Activated T-cell treated with anti-CD3 and anti-CD28 coated beads, Interleukin-2, amount 50 U/mL, for 4 hours (primary cell): ENCODE results near the gene GRK1. TPM values are rescaled to one million over a fixed set of nuclear protein-coding genes. Genes with fewer than 3 reads are reported as not detected.
"Not testable (repeated sequence)": the region's sequence is repeated elsewhere in the genome, so short reads cannot be mapped to it uniquely, and the experiment has no call there.

Experiments used
- ATAC-seq, 2 donors: fragments of 200-7000 bp; cut with Tn5 transposase; one replicate each; pipeline ENCODE4 v1.10.0; 2021
- DNase-seq: peaks from one replicate; pipeline ENCODE4 v3.0.0-alpha.2; 2020
- H3K27me3 Mint-ChIP-seq: one replicate; pipeline ENCODE4 v1.8.0; 2021; ENCODE audit warnings: low read depth, mixed read lengths
- H3K36me3 Mint-ChIP-seq: one replicate; pipeline ENCODE4 v1.8.0; 2022; ENCODE audit warnings: mixed read lengths; ENCODE audit not compliant: insufficient read depth
- H3K4me1 Mint-ChIP-seq: one replicate; pipeline ENCODE4 v1.8.0; 2021; ENCODE audit warnings: low read depth, mixed read lengths
- H3K4me3 Mint-ChIP-seq: one replicate; pipeline ENCODE4 v1.8.0; 2021; ENCODE audit warnings: mild to moderate bottlenecking, moderate library complexity, mixed read lengths
- H3K9me3 Mint-ChIP-seq: one replicate; pipeline ENCODE4 v1.8.0; 2021; ENCODE audit warnings: mixed read lengths
- total RNA-seq, 3 donors: library from RNA; stranded (reverse); gene quantifications; one replicate each; pipeline ENCODE4 v1.2.1, GENCODE V29; 2021

The GRK1 gene
- total RNA-seq, 3 donors from 2014 or later: 0.05 TPM; not detected in 2

DNA sequence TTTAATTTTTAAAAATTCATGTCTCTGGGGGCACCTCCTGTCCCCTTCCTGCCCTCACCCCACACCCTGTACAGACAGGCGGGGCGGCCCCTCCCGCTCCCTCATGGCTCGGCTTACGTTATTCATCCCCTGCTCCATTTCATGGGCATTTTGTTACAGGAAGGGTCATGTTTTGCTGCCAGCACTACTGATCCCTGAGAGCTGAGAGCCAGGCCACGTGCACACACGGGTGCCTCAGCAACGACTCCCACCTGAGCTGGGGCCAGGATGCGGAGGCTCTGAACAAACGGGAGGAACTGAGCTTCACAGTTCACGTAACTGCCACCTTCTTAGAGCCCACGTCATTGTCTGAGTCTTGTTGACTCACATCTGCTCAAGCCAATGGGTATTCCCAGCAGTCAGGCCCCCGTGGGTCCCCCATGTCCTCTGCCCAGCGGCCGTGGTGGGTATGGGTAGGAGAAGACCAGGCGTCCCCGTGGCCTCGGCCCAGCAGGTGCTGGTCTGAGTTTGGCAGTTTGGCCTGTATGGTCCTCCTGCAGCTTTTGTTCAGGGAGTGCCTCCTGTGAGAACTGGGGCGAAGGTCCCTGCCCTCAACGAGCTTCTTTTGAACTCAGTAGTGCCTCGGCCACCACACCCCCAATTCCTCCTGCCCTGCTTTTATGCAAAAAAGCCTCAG is 75.6 kb downstream of the GRK1 start:
- H3K36me3 Mint-ChIP-seq: no peaks in the 10 kb centered on the region
- ATAC-seq: peak; percentile 55 to 57
- DNase-seq: no peak
- H3K4me1 Mint-ChIP-seq: peaks cover 25% of the 10 kb centered on the region
- peak overlapping the region; percentile 38 for H3K4me3 Mint-ChIP-seq
- peaks cover 14% of the 10 kb centered on the region for H3K27me3 Mint-ChIP-seq
- H3K9me3 Mint-ChIP-seq: no peaks in the 10 kb centered on the region

DNA sequence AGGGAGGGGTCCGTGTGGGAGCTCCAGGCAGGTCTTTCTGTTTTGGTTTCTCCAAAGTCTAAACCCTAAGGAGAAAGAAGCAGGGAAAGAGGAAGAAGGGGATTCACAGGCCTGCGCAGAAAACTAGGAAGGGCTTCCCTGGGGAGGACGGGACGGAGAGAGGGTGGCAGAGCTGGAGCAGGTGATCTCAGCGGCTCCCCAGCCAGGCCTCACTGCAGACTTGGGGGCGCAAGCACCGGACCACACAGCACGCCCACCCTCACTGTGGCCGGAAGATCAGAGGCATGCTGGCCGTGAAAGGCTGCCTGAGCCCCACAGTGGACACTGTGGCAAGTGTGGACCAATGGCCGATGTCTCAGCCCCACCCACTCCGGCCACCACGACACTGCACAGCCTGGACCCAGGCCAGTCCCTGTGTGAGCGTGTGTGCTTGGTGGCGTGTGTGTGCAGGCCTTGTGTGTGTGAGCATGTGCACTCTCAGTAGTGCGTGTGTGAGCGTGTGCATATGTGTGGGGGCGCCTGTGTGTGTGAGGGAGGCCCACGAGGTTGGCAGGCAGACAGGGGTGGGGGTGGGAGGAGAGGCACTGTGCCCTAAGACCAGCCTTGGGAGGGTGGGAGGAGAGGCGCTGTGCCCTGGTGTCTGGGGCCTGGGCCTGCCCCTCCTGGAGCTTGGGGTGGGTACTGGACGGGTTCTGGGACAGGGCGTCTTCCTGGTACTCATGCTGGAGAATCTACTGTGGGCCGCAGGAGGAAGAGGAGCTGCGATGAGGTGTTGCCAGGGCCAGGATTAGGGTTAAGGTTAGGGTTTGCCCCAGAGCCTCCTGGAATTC is 76.6 kb downstream of the GRK1 start:
- H3K27me3 Mint-ChIP-seq: peaks cover 14% of the 10 kb centered on the region
- no peak for ATAC-seq
- no peak overlapping the region for H3K4me3 Mint-ChIP-seq
- peaks cover 25% of the 10 kb centered on the region for H3K4me1 Mint-ChIP-seq
- H3K36me3 Mint-ChIP-seq: no peaks in the 10 kb centered on the region
- H3K9me3 Mint-ChIP-seq: no peaks in the 10 kb centered on the region
- no peak for DNase-seq

DNA sequence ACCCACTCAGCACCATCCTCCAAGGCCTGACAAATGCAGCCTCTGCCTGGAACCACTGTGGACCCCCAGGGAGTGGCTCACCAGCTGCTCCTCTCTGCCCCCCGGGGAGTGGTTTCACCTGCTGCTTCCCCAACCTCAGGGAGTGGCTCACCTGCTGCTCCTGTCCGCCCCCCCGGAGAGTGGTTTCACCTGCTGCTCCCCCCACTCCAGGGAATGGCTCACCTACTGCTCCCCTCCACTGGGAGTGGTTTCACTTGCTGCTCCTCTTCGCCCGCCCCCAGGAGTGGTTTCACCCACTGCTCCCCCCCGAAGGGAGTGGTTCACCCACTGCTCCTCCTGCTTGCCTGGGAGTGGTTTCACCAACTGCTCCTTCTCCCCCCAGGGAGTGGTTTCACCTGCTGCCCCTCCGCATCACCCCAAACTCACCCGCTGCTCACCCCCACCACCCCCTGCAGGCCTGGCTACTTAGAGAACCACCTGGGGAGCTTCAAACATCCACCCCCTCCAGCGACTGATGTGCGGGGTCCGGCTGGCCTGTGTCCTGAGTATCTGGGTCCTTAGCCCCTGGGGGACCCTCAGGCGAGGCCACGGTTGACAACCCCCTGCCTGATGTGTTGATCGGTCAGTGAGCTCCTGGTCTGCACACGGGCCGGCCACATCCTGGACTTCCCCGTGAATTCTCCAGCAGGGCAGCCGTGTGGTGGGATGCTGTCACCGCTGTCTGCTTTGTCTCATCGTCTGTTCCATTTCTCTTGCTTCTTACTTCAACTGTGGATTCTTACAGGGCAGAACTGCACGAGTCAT is 77.4 kb downstream of the GRK1 start:
- Mint-ChIP-seq H3K36me3 (no peaks in the 10 kb centered on the region), H3K27me3 (peaks cover 12% of the 10 kb centered on the region), H3K4me3 (no peak overlapping the region), H3K4me1 (peaks cover 25% of the 10 kb centered on the region), H3K9me3 (no peaks in the 10 kb centered on the region)
- ATAC-seq: no peak
- DNase-seq: no peak

DNA sequence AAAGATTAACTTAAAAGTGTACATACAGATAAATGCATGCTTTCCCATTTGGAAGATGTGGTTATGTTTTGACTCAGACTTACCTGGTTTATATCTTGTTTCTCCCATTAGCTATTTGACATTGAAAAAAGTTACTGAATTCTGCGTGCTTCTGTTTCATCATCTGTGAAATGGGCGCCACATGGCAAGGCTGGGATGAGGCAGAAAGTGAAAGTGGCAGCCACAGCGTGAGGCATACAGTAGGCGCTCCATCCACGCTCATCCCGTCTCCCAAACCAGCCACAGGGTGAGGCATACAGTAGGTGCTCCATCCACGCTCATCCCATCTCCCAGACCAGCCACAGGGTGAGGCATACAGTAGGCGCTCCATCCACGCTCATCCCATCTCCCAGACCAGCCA is 78.0 kb downstream of the GRK1 start:
- Mint-ChIP-seq H3K9me3 (no peaks in the 10 kb centered on the region), H3K4me3 (no peak overlapping the region), H3K4me1 (peaks cover 25% of the 10 kb centered on the region), H3K36me3 (no peaks in the 10 kb centered on the region), H3K27me3 (peaks cover 12% of the 10 kb centered on the region)
- DNase-seq (no peak), ATAC-seq (no peak)

DNA sequence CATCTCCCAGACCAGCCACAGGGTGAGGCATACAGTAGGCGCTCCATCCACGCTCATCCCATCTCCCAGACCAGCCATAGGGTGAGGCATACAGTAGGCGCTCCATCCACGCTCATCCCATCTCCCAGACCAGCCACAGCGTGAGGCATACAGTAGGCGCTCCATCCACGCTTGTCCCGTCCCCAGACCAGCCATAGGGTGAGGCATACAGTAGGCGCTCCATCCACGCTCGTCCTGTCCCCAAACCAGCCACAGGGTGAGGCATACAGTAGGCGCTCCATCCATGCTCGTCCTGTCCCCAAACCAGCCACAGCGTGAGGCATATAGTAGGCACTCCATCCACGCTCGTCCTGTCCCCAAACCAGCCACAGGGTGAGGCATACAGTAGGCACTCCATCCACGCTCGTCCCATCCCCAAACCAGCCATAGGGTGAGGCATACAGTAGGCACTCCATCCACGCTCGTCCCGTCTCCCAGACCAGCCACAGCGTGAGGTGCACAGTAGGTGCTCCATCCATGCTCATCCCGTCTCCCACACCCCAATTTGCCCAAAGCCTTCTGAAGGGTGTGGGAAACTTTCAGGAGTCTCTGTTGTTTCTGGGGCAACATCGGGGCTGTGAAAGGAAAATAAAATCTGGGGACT is 78.6 kb downstream of the GRK1 start:
- DNase-seq, H3K36me3 Mint-ChIP-seq, H3K4me3 Mint-ChIP-seq, ATAC-seq, H3K9me3 Mint-ChIP-seq: not testable (repeated sequence)
- Mint-ChIP-seq H3K4me1 (peaks cover 24% of the 10 kb centered on the region), H3K27me3 (peaks cover 10% of the 10 kb centered on the region)

DNA sequence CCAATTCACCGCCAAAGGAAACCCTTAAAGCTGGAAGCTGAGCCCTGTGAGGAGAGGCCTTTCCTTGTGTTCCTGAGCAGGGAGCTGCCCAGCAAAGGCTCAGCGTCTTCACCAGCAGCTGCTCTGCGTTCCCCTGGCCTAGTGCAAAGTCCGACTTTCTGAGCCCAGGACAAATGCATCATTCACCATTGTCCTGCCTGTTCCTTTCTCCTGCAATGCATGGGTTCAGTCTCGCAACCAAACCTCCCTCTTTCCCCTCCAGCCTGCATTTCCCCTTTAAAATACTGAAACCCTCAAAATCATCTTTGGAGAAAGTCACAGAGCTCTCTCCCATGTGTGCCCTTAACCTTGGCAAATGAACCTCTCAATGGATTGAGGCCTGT is 79.1 kb downstream of the GRK1 start:
- Mint-ChIP-seq H3K4me1 (peaks cover 19% of the 10 kb centered on the region), H3K36me3 (no peaks in the 10 kb centered on the region), H3K4me3 (no peak overlapping the region), H3K27me3 (peaks cover 9% of the 10 kb centered on the region), H3K9me3 (no peaks in the 10 kb centered on the region)
- ATAC-seq (no peak), DNase-seq (no peak)

DNA sequence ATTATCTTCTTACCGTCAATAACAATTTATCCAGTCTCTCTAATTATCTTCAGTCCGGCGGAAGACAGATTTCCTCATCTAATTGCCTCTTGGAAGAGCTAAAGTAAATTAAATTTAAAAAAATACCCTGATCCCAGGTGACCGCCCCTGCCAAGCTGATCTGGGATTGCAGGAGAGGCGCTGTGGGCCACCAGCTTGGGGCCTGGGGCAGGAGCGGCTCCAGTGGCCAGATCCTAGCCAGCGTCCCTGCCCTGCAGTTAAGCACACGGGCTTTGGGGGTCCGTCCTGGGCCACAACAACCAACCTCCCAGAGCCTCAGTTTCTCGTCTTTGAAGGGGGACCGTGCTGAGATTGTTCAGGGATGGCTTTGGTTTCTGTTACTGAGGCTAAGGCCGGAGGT is 79.7 kb downstream of the GRK1 start:
- DNase-seq (no peak), ATAC-seq (no peak)
- no peaks in the 10 kb centered on the region for H3K36me3 Mint-ChIP-seq
- H3K4me1 Mint-ChIP-seq: peaks cover 14% of the 10 kb centered on the region
- H3K27me3 Mint-ChIP-seq: peaks cover 5% of the 10 kb centered on the region
- no peaks in the 10 kb centered on the region for H3K9me3 Mint-ChIP-seq
- H3K4me3 Mint-ChIP-seq: no peak overlapping the region

DNA sequence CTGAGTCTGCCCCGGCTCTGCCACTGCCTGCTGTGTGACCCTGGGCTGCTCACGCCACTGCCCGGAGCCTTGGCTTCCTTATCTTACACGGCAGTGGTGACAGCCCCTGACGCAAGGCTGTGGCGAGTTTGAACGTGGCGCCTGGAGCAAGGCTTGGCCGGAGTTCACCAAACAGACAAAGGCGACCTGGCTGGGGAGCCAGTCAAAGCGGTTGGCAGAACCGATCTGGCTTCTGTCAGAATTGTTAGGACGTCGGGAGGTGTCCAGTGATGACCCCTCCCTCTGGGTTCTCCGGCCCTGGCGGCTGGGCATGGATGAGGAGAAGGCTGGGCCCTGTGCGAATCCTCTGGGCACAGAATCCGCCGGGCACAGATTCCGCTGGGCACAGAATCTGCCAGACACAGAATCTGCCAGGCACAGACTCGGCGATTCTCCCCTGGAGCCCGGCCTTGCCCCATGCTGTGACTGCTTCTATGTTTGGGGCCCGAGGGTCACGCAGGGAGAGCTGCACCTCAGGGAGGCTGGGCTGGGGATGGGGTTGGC is 80.3 kb downstream of the GRK1 start:
- Mint-ChIP-seq H3K36me3 (no peaks in the 10 kb centered on the region), H3K4me3 (no peak overlapping the region), H3K9me3 (no peaks in the 10 kb centered on the region), H3K4me1 (peaks cover 7% of the 10 kb centered on the region), H3K27me3 (peaks cover 3% of the 10 kb centered on the region)
- no peak for ATAC-seq
- no peak for DNase-seq

DNA sequence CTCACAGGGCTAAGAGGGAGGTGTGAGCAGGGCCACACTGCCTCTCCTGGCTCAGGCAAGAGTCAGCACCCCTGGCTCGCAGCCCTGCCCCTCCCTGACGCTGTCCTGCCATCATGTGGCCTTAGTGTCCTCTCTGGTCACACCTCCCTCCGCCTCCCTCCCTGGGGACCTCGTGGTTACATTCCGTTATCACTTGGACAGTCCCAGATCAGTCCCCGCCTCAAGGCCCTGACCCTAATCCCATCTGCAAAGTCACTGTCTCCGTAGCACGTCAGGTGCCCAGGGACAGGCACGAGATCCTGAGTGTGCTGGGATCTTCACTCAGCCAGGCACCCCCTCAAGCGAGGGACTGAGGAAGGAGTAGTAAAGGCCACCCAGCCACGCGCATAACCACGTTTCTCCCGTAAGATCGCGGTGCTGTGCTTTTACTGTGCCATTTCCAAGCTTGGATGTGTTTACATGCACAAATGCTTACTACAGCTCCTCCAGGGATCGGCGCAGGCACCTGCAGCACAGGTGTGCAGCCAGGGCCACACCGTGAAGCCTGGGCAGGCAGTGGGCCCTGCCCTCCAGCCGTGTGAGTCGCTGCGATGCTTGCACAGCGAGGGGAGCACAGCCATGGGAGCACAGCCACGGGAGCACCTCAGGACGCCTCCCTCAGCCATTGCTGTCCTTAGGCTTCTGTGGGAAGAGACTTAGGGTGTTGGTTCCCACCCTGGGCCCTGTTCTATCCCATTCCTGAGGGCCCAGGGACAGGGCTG is 81.3 kb downstream of the GRK1 start:
- Mint-ChIP-seq H3K27me3 (peaks cover 1% of the 10 kb centered on the region), H3K9me3 (no peaks in the 10 kb centered on the region), H3K36me3 (no peaks in the 10 kb centered on the region), H3K4me3 (no peak overlapping the region), H3K4me1 (peaks cover 3% of the 10 kb centered on the region)
- ATAC-seq (no peak), DNase-seq (no peak)

DNA sequence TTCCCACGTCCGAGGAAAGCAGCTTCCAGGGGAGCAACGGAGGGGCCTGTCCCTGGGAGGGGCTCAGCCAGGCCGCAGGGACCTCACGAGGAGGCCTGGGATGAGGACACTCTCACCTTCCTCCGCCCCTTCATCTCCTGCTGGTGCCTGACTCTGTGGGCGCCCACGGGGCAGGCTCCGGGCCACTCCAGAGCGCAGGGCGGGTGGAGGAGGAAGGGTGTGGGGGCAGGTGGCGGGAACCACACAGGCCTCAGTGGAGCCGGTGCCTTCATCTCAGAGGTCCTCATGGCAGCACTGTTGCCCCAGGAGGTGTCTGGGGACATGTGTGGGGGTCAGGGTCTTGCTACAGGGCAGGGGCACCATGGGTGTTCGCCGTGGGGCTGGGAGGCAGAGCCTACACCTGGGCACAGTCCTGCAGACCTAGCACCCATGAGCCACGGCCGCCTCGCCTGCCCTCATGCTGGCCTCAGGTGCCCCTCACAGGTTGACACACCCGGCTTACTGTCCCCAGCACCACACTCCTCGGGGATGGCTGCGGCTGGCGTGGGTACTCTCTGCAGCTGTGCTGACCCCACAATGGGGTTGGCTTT is 81.9 kb downstream of the GRK1 start:
- no peak for DNase-seq
- Mint-ChIP-seq H3K4me1 (peaks cover 3% of the 10 kb centered on the region), H3K27me3 (no peaks in the 10 kb centered on the region), H3K36me3 (no peaks in the 10 kb centered on the region), H3K9me3 (no peaks in the 10 kb centered on the region), H3K4me3 (no peak overlapping the region)
- ATAC-seq: no peak

DNA sequence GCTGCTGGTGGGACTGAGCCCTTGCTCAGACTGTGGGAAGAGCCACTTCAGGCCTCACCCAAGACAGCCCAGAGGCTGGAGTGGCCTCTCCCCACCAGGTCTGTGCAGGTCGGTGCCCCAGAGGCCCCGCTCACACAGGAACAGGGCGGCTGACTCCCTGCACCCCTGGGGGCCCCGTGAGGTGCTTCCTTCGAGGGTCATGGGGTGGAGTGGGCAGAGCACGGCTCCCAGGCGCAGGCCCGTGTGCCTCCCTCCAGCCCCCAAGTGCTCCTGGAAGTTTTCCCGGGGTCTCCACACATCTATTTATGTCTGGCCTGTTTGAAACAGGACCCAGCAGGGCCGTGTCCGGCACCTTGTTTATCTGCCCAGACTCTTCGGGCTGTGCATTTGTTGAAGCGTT is 82.5 kb downstream of the GRK1 start:
- no peak for DNase-seq

DNA sequence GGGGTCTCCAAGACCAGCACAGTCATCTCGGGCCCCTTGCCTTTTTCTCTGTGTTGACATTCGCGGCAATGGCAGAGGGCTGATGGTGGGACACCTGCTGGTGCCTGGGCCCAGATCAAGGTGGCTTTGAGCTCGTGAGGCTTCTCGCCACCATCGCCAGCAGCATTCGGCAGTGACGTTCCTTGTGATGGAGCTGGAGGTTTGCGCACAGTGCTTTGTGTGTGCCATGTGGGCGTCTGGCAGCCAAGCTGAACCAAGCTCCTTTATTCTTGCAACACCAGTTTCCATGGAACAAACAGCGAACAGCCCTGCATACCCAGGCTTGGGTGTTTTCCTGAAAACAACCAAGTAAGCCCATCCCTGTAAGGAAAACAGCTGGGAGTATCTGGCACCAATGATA is 82.9 kb downstream of the GRK1 start:
- H3K4me3 Mint-ChIP-seq: no peak overlapping the region
- ATAC-seq (no peak), DNase-seq (no peak)
- H3K4me1 Mint-ChIP-seq: no peaks in the 10 kb centered on the region
- H3K36me3 Mint-ChIP-seq: no peaks in the 10 kb centered on the region
- H3K27me3 Mint-ChIP-seq: peaks cover 4% of the 10 kb centered on the region
- no peaks in the 10 kb centered on the region for H3K9me3 Mint-ChIP-seq

More for the DNA sequence above, 82.5 kb downstream of the GRK1 start:
- H3K36me3 Mint-ChIP-seq: no peaks in the 10 kb centered on the region
- H3K27me3 Mint-ChIP-seq: no peaks in the 10 kb centered on the region
- H3K4me1 Mint-ChIP-seq: peaks cover 3% of the 10 kb centered on the region
- no peaks in the 10 kb centered on the region for H3K9me3 Mint-ChIP-seq
- no peak overlapping the region for H3K4me3 Mint-ChIP-seq
- no peak for ATAC-seq
